K562 (cell line): Measurements from ENCODE around the gene PLXNA2. TPM values are rescaled to one million over a fixed set of nuclear protein-coding genes. Genes with fewer than 3 reads are reported as not detected.

Experiments
- ATAC-seq: fragments of 200-7000 bp; cut with Tn5 transposase; 3 replicates; pipeline ENCODE4 v1.9.1; 2020; ENCODE audit warnings: moderate library complexity
- BruUV-seq: library from RNA; stranded (reverse); fragments of 400-500 nt; replicated peaks from 2 replicates; lab custom pipeline; 2021; lab: Mats Ljungman, UMichigan
- CTCF ChIA-PET: fragments of 300-600 bp; formaldehyde crosslinking; extraction: SDS; loops from one replicate; lab custom pipeline; 2021; ENCODE audit warnings: low intra/inter-chr PET ratio; lab: Yijun Ruan, JAX
- POLR2A ChIA-PET: fragments of 300-600, 350-650 bp; sonication (Branson Sonifier 250); formaldehyde crosslinking; extraction: SDS; loops from one replicate; lab custom pipeline; 2021; ENCODE audit warnings: antibody characterized with exemption, inconsistent platforms; lab: Yijun Ruan, JAX
- DNase-seq, 4 experiments: peaks; one replicate each; pipeline versions ENCODE4 v3.0.0 to v3.0.0-alpha.2; 2011 to 2018; ENCODE audit warnings: low spot score in 3 of 4, mixed read lengths in 3 of 4; ENCODE audit errors: extremely low read depth in 1 of 4
- FAIRE-seq: peaks from 2 replicates; lab custom pipeline; 2011; peaks lifted over from hg19 to GRCh38; lab: Jason Lieb, UNC
- H2AFZ ChIP-seq: 2 replicates; pipeline ENCODE4 v1.6.0; 2011; ENCODE audit warnings: low read depth, low read length, control low read depth, inconsistent platforms
- H3K27ac ChIP-seq: fragments of 200-600 bp; 3 replicates; pipeline ENCODE4 v1.8.0; 2011; ENCODE audit warnings: low read depth, mild to moderate bottlenecking, control low read depth, inconsistent platforms, low read length, moderate library complexity, mixed read lengths; ENCODE audit errors: extremely low read depth
- H3K27me3 ChIP-seq, 2 experiments: fragments of 300-600 bp in 1 of 2; 2 replicates in 1 of 2; 3 replicates in 1 of 2; pipeline versions ENCODE4 v1.6.0 to v1.8.0; 2011; ENCODE audit warnings: inconsistent platforms in 2 of 2, low read length in 2 of 2, mild to moderate bottlenecking in 1 of 2, mixed read lengths in 1 of 2, moderate library complexity in 1 of 2; ENCODE audit not compliant: control insufficient read depth in 2 of 2, insufficient read depth in 2 of 2
- H3K36me3 ChIP-seq: fragments of 300-600 bp; 3 replicates; pipeline ENCODE4 v1.8.0; 2011; ENCODE audit warnings: mild to moderate bottlenecking, low read length, inconsistent platforms; ENCODE audit not compliant: control insufficient read depth, insufficient read depth
- H3K4me1 ChIP-seq, 2 experiments: fragments of 200-600 bp in 1 of 2; replicated peaks in 1 of 2; 2 replicates in 1 of 2; 3 replicates in 1 of 2; pipeline versions ENCODE4 v1.5.1 to v1.8.0; 2011; ENCODE audit warnings: inconsistent platforms in 2 of 2, low read length in 2 of 2, mild to moderate bottlenecking in 1 of 2, mixed read lengths in 1 of 2, moderate library complexity in 1 of 2; ENCODE audit not compliant: control insufficient read depth in 2 of 2, insufficient read depth in 2 of 2
- H3K4me2 ChIP-seq: 2 replicates; pipeline ENCODE4 v1.6.1; 2011; ENCODE audit warnings: low read length, control low read depth, inconsistent platforms, mixed read lengths; ENCODE audit not compliant: insufficient read depth
- H3K4me3 ChIP-seq: fragments of 200-600 bp; sonication (generic), shearing (Covaris generic); 2 replicates; pipeline ENCODE4 v1.5.1; 2016; ENCODE audit warnings: control low read depth, inconsistent platforms
- H3K79me2 ChIP-seq: fragments of 200-600 bp; 3 replicates; pipeline ENCODE4 v1.8.0; 2011; ENCODE audit warnings: low read length, inconsistent platforms; ENCODE audit not compliant: control insufficient read depth, insufficient read depth
- H3K9ac ChIP-seq, 2 experiments: 2 replicates each; pipeline versions ENCODE4 v1.6.0 to v1.6.1; 2011; ENCODE audit warnings: low read depth in 2 of 2, low read length in 2 of 2, control low read depth in 1 of 2, inconsistent platforms in 1 of 2, mild to moderate bottlenecking in 1 of 2, mixed read lengths in 1 of 2; ENCODE audit not compliant: insufficient read depth in 1 of 2
- H3K9me1 ChIP-seq: one replicate; pipeline ENCODE4 v1.6.0; 2011; ENCODE audit warnings: inconsistent platforms, mild to moderate bottlenecking, low read length, moderate library complexity; ENCODE audit not compliant: control insufficient read depth, insufficient read depth
- H3K9me3 ChIP-seq: replicated peaks from 2 replicates; pipeline ENCODE4 v1.5.1; 2011; ENCODE audit warnings: low read depth, low read length, inconsistent platforms; ENCODE audit not compliant: control insufficient read depth, insufficient read depth
- H4K20me1 ChIP-seq: replicated peaks from 2 replicates; pipeline ENCODE4 v1.6.1; 2011; ENCODE audit warnings: low read length, inconsistent platforms, mixed read lengths; ENCODE audit not compliant: control insufficient read depth, insufficient read depth
- FOS ChIP-seq: IDR thresholded peaks from 3 replicates; pipeline ENCODE4 v1.6.1; 2011; ENCODE audit not compliant: insufficient read length; ENCODE audit errors: extremely low read depth
- MCM3 ChIP-seq: fragments of 450-650 bp; IDR thresholded peaks from 2 replicates; pipeline ENCODE4 v1.6.1; 2016
- NBN ChIP-seq: fragments of 450-650 bp; IDR thresholded peaks from 2 replicates; pipeline ENCODE4 v1.6.1; 2016; ENCODE audit warnings: low read depth, mild to moderate bottlenecking
- PTRF ChIP-seq: fragments of 450-650 bp; IDR thresholded peaks from 2 replicates; pipeline ENCODE4 v1.6.1; 2016; ENCODE audit warnings: mild to moderate bottlenecking, missing genetic modification characterization, missing compliant biosample characterization
- SAFB ChIP-seq: fragments of 200-400 bp; formaldehyde crosslinking; IDR thresholded peaks from 2 replicates; pipeline ENCODE4 v1.6.1; 2017; ENCODE audit warnings: low read depth, low read length, borderline replicate concordance
- ZBTB1 ChIP-seq: sonication (generic); formaldehyde crosslinking; IDR thresholded peaks from 2 replicates; pipeline ENCODE4 v1.8.1; 2023; ENCODE audit warnings: missing genetic modification reagents, low read depth, mild to moderate bottlenecking, borderline replicate concordance
- ZNF175 ChIP-seq: fragments of 200-800 bp; sonication (Bioruptor generic); IDR thresholded peaks from 2 replicates; pipeline ENCODE4 v1.6.1; 2016; ENCODE audit warnings: low read depth, mild to moderate bottlenecking, missing genetic modification characterization, missing compliant biosample characterization
- ZNF354B ChIP-seq: fragments of 250-450 bp; sonication (Bioruptor Pico); IDR thresholded peaks from 2 replicates; pipeline ENCODE4 v1.4.0; 2020
- ZNF507 ChIP-seq: conservative IDR thresholded peaks from 2 replicates; pipeline ENCODE4 v1.6.1; 2017; ENCODE audit warnings: missing genetic modification characterization, missing compliant biosample characterization
- ZNF695 ChIP-seq: fragments of 450-650 bp; formaldehyde crosslinking; IDR thresholded peaks from 2 replicates; pipeline ENCODE4 v1.4.0; 2020; ENCODE audit warnings: mild to moderate bottlenecking, moderate library complexity
- ZNF707 ChIP-seq: fragments of 250-450 bp; sonication (Bioruptor Pico); conservative IDR thresholded peaks from 2 replicates; pipeline ENCODE4 v1.8.0; 2022; ENCODE audit warnings: inconsistent platforms, mild to moderate bottlenecking, moderate library complexity
- WGBS: fragments of 100-300 bp; shearing (Covaris generic); methylation state at CpG from one replicate; pipeline ENCODE4 v1.1.6; 2016; ENCODE audit warnings: low coverage, mixed read lengths; ENCODE audit not compliant: insufficient coverage; ENCODE audit errors: missing lambda C conversion rate; 5-methylcytosine and 5-hydroxymethylcytosine counted together
- in situ Hi-C: fragments of 300-500 bp; cut with MboI; formaldehyde crosslinking; loops from 4 replicates; pipeline ENCODE4 v1.15.0; 2018; ENCODE audit warnings: inconsistent platforms, mixed read lengths
- intact Hi-C: fragments of 100-400 bp; cut with micrococcal nuclease; formaldehyde crosslinking; loops from 2 replicates; pipeline ENCODE4 v1.14.2; 2022
- polyA plus RNA-seq, 8 experiments: library from polyadenylated mRNA; depleted of rRNA in 4 of 8; stranded (reverse) in 5 of 8; unstranded in 3 of 8; fragments of >200 nt; fragmentation: Nextera tagmentation in 2 of 8; fragmentation: Illumina TruSeq in 1 of 8; extraction: Ambion mirVana in 2 of 8; extraction: Trizol in 1 of 8; gene quantifications; 2 replicates each; pipeline versions ENCODE4 v1.2.1 to v1.2.3, GENCODE V29; 2011 to 2014; ENCODE audit warnings: inconsistent platforms in 1 of 8, missing spikeins in 1 of 8
- total RNA-seq, 7 experiments: library from RNA; depleted of rRNA in 6 of 7; stranded (reverse); fragments of >200 nt in 6 of 7; fragmentation: Illumina TruSeq in 2 of 7; extraction: Trizol in 2 of 7; gene quantifications; 2 replicates each; pipeline versions ENCODE4 v1.2.1 to v1.2.3, GENCODE V29; 2011 to 2021; ENCODE audit warnings: low replicate concordance in 1 of 7
- TF ChIP-seq, protein P1 (sequence below): fragments of 200-800 bp; sonication (Bioruptor generic); IDR thresholded peaks from 2 replicates; pipeline ENCODE4 v1.6.1; 2016; ENCODE audit warnings: missing genetic modification characterization, missing compliant biosample characterization

Gene PLXNA2
- total and polyA plus RNA-seq, 9 of the 15 experiments (the other 6 are each of a cell fraction or from before 2014, with no cell fraction given), result 0.01 to 1.3 (median 0.32) TPM

DNA sequence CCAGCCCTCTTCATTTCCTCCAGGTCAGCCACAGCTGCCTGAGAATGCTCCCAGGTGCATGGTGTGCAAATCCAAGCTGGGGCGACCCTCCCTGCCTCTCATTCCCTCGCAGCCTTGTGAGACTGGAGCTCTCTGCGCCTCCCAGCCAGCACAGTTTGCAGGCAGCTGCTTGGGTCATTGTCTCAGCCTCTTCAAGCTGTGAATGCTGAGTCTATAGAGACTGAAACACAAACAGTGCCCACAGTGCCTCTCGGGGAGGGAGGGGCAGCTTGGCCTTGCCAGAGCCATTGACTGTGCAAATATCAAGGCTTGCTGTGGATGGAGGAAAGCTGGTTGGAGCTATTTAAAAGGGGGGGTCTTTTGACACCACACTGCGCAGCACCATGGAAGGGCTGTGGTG is 10.6 kb downstream of the PLXNA2 start:
- no peak for TF ChIP-seq SAFB
- FAIRE-seq (no peak), ATAC-seq (no peak), DNase-seq (no peak)
- H3K4me3 ChIP-seq, result no peak overlapping the region
- no peaks in the 10 kb centered on the region for H3K36me3 ChIP-seq
- no peak overlapping the region for H3K4me2 ChIP-seq
- H4K20me1 ChIP-seq, result no peaks in the 10 kb centered on the region
- in situ Hi-C loops (no loop called here), intact Hi-C loops (loop anchor here (10.0 kb wide), 1 partner anchor 329 kb away; no protein-coding TSS in a partner anchor)
- H3K9ac ChIP-seq, result peak overlapping the region in 1 of 2 experiments; percentile 10; a peak in 1 of 4 replicates
- no peak overlapping the region for H3K27ac ChIP-seq
- ChIA-PET POLR2A (interaction anchor here (0.7 to 2.4 kb wide), 7 partner anchors 8 to 212 kb away, joined by 3 to 7 read pairs (median 4); no protein-coding TSS in a partner anchor), CTCF (no interaction called here)
- BruUV-seq, result no TSS peak
- H3K27me3 ChIP-seq, result no peaks in the 10 kb centered on the region
- no peaks in the 10 kb centered on the region for H3K9me1 ChIP-seq
- no peak overlapping the region for H2AFZ ChIP-seq
- H3K4me1 ChIP-seq, result peaks cover 18 to 24% of the 10 kb centered on the region in 2 experiments; a peak in 4 of 5 replicates
- no peaks in the 10 kb centered on the region for H3K9me3 ChIP-seq
- WGBS, result 74% methylated on average over 5 of the region's 5 CpGs
- no peaks in the 10 kb centered on the region for H3K79me2 ChIP-seq

DNA sequence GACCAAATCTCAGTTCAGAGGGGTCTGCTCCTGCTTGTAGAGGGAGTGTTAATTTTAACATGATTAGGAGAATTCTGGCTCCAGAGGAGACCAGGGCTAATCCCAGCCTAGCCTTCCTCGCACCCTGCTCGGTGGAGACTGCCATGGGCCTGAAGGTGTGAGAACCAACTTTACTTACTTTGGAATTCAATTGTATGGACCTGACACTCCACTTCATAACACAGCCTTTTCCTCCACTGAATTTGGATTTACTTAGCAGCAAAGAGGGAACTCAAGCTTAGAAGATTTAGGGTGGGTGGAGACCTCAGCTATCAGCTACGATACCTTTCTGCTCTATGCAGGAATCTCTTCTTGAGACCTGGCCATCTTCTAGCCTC is 11.5 kb downstream of the PLXNA2 start:
- in situ Hi-C loops, result no loop called here
- TF ChIP-seq ZBTB1 (no peak), ZNF354B (no peak), ZNF707 (CRISPR knock-in tag) (no peak), ZNF507 (tag) (no peak), NBN (no peak), MCM3 (no peak), ZNF695 (CRISPR knock-in tag) (no peak), ZNF175 (CRISPR knock-in tag) (no peak), PTRF (tag) (no peak), FOS (no peak)
- TF ChIP-seq, protein P1, sequence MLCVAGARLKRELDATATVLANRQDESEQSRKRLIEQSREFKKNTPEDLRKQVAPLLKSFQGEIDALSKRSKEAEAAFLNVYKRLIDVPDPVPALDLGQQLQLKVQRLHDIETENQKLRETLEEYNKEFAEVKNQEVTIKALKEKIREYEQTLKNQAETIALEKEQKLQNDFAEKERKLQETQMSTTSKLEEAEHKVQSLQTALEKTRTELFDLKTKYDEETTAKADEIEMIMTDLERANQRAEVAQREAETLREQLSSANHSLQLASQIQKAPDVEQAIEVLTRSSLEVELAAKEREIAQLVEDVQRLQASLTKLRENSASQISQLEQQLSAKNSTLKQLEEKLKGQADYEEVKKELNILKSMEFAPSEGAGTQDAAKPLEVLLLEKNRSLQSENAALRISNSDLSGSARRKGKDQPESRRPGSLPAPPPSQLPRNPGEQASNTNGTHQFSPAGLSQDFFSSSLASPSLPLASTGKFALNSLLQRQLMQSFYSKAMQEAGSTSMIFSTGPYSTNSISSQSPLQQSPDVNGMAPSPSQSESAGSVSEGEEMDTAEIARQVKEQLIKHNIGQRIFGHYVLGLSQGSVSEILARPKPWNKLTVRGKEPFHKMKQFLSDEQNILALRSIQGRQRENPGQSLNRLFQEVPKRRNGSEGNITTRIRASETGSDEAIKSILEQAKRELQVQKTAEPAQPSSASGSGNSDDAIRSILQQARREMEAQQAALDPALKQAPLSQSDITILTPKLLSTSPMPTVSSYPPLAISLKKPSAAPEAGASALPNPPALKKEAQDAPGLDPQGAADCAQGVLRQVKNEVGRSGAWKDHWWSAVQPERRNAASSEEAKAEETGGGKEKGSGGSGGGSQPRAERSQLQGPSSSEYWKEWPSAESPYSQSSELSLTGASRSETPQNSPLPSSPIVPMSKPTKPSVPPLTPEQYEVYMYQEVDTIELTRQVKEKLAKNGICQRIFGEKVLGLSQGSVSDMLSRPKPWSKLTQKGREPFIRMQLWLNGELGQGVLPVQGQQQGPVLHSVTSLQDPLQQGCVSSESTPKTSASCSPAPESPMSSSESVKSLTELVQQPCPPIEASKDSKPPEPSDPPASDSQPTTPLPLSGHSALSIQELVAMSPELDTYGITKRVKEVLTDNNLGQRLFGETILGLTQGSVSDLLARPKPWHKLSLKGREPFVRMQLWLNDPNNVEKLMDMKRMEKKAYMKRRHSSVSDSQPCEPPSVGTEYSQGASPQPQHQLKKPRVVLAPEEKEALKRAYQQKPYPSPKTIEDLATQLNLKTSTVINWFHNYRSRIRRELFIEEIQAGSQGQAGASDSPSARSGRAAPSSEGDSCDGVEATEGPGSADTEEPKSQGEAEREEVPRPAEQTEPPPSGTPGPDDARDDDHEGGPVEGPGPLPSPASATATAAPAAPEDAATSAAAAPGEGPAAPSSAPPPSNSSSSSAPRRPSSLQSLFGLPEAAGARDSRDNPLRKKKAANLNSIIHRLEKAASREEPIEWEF (CRISPR knock-in tag), result no peak

More for the DNA sequence above, 11.5 kb downstream of the PLXNA2 start:
- POLR2A ChIA-PET, result interaction anchor here (0.8 to 1.7 kb wide), 3 partner anchors 10 to 211 kb away, joined by 3 to 5 read pairs (median 4); no protein-coding TSS in a partner anchor
- H3K9me3 ChIP-seq, result no peaks in the 10 kb centered on the region
- H2AFZ ChIP-seq, result no peak overlapping the region
- CTCF ChIA-PET, result no interaction called here
- no peak overlapping the region for H3K27ac ChIP-seq
- intact Hi-C loops, result loop anchor here (10.0 kb wide), 1 partner anchor 328 kb away; no protein-coding TSS in a partner anchor
- no peaks in the 10 kb centered on the region for H4K20me1 ChIP-seq
- FAIRE-seq (no peak), DNase-seq (no peak), ATAC-seq (no peak)
- H3K4me1 ChIP-seq, result peaks cover 18 to 22% of the 10 kb centered on the region in 2 experiments; a peak in 4 of 5 replicates
- no peaks in the 10 kb centered on the region for H3K79me2 ChIP-seq
- H3K4me3 ChIP-seq, result no peak overlapping the region
- no TSS peak for BruUV-seq
- H3K27me3 ChIP-seq, result no peaks in the 10 kb centered on the region
- H3K36me3 ChIP-seq, result no peaks in the 10 kb centered on the region
- WGBS, result 73% methylated on average over 3 of the region's 3 CpGs
- H3K9me1 ChIP-seq, result no peaks in the 10 kb centered on the region
- H3K4me2 ChIP-seq, result no peak overlapping the region
- no peak overlapping the region for H3K9ac ChIP-seq
